Ovary (tissue), 3 donors: ENCODE data around the gene CRABP2.

ENCODE experiments used
- EP300 ChIP-seq: sonication (generic); formaldehyde crosslinking; IDR thresholded peaks from one replicate; pipeline ENCODE4 v1.6.1; 2017; ENCODE audit warnings: antibody characterized with exemption
- POLR2A ChIP-seq: fragments of 450-650 bp; IDR thresholded peaks from one replicate; pipeline ENCODE4 v1.6.1; 2017; ENCODE audit warnings: antibody characterized with exemption, mild to moderate bottlenecking, moderate library complexity
- TF ChIP-seq, protein P1 (sequence below), 3 donors: fragments of 450-650 bp in 2 of 3; fragments of 200-600 bp in 1 of 3; IDR thresholded peaks; one replicate each; pipeline versions ENCODE4 v1.5.1 to v1.8.0; 2016 to 2022; ENCODE audit warnings: antibody characterized with exemption in 3 of 3, mild to moderate bottlenecking in 1 of 3
- donor health status: DM: no; HTN: no; CAD: no.

DNA sequence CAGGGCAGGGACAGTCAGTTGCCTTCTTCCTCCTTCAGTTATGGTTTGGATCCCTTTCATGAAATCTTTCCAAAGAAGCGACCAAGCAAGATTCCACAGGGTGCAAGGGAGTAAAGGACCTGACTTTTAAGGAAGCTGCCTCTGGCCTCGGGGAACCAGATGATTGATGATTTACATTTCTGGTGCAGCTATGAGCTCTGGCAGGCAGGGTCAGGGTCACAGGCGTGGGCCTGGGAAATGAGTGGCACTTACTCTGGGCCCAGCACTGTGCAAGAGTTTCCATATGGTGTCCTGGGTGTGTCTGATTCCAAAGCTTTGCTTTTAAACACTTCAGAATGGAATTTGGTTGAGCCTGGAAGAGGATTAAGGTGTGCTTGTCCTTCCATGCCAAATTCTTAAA is 7.2 kb upstream of the CRABP2 start:
- no peak for TF ChIP-seq POLR2A
- TF ChIP-seq, protein P1, sequence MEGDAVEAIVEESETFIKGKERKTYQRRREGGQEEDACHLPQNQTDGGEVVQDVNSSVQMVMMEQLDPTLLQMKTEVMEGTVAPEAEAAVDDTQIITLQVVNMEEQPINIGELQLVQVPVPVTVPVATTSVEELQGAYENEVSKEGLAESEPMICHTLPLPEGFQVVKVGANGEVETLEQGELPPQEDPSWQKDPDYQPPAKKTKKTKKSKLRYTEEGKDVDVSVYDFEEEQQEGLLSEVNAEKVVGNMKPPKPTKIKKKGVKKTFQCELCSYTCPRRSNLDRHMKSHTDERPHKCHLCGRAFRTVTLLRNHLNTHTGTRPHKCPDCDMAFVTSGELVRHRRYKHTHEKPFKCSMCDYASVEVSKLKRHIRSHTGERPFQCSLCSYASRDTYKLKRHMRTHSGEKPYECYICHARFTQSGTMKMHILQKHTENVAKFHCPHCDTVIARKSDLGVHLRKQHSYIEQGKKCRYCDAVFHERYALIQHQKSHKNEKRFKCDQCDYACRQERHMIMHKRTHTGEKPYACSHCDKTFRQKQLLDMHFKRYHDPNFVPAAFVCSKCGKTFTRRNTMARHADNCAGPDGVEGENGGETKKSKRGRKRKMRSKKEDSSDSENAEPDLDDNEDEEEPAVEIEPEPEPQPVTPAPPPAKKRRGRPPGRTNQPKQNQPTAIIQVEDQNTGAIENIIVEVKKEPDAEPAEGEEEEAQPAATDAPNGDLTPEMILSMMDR (IDR thresholded peaks at IDR 0.05) = no peak
- no peak for TF ChIP-seq EP300
